ENCODE measurements around the gene CEP164.

GRCh38 chr11:117387992-117388755 is 60.5 kb downstream of the CEP164 start:
- TF ChIP-seq CTCF (tag by site-specific recombination; IDR thresholded peaks at IDR 0.05) (no peak), ZNF292 (tag by site-specific recombination; IDR thresholded peaks at IDR 0.05; ENCODE audit: borderline replicate concordance, low read depth) (no peak), ZNF654 (tag by site-specific recombination; IDR thresholded peaks at IDR 0.05; ENCODE audit: low read depth) (no peak), TCF7L2 (IDR thresholded peaks at IDR 0.05; ENCODE audit: borderline replicate concordance, low read depth, low read length) (no peak), ZBTB8A (tag by site-specific recombination; IDR thresholded peaks at IDR 0.05) (no peak), ZNF23 (tag by site-specific recombination; IDR thresholded peaks at IDR 0.05; ENCODE audit: borderline replicate concordance) (no peak), ZNF449 (tag by site-specific recombination; IDR thresholded peaks at IDR 0.05) (no peak), ZNF561 (tag by site-specific recombination; IDR thresholded peaks at IDR 0.05; ENCODE audit: borderline replicate concordance) (no peak), ZNF280D (tag by site-specific recombination; IDR thresholded peaks at IDR 0.05) (no peak)

Data from HEK293 (cell line).